K562 (cell line): ENCODE data around the gene NKAPL. TPM values are rescaled to one million over a fixed set of nuclear protein-coding genes. Genes with fewer than 3 reads are reported as not detected.

Experiments
- BHLHE40 ChIP-seq: IDR thresholded peaks from 2 replicates; pipeline ENCODE4 v1.6.1; 2011; ENCODE audit warnings: low read length, improper control_type of control experiment
- EP300 ChIP-seq: IDR thresholded peaks from 2 replicates; pipeline ENCODE4 v1.6.1; 2012; ENCODE audit warnings: low read length, improper control_type of control experiment
- ETV1 ChIP-seq: fragments of 450-650 bp; conservative IDR thresholded peaks from 2 replicates; pipeline ENCODE4 v1.6.1; 2016; ENCODE audit warnings: missing genetic modification characterization, control low read depth, low read depth, missing compliant biosample characterization
- ILK ChIP-seq: fragments of 450-650 bp; IDR thresholded peaks from 2 replicates; pipeline ENCODE4 v1.6.1; 2016; ENCODE audit warnings: missing genetic modification characterization, low read depth, mild to moderate bottlenecking, missing compliant biosample characterization, moderate library complexity, borderline replicate concordance
- JUND ChIP-seq, 2 experiments: IDR thresholded peaks; 2 replicates in 1 of 2; 3 replicates in 1 of 2; pipeline ENCODE4 v1.6.1; 2011; ENCODE audit warnings: borderline replicate concordance in 2 of 2, low read depth in 2 of 2, low read length in 2 of 2, improper control_type of control experiment in 1 of 2, missing biosample characterization in 1 of 2, missing genetic modification characterization in 1 of 2, missing genetic modification reagents in 1 of 2
- RBM22 ChIP-seq: fragments of 200-400 bp; formaldehyde crosslinking; IDR thresholded peaks from 2 replicates; pipeline ENCODE4 v1.6.1; 2018; ENCODE audit warnings: low read length, low read depth; ENCODE audit not compliant: poor library complexity, severe bottlenecking
- TAF1 ChIP-seq: IDR thresholded peaks from 2 replicates; pipeline ENCODE4 v1.6.1; 2011; ENCODE audit warnings: mild to moderate bottlenecking, low read length, moderate library complexity; ENCODE audit not compliant: insufficient read depth, control insufficient read depth, severe bottlenecking; ENCODE audit errors: extremely low read depth
- U2AF1 ChIP-seq: fragments of 200-400 bp; formaldehyde crosslinking; optimal IDR thresholded peaks from 2 replicates; pipeline ENCODE3; 2017; ENCODE audit warnings: mild to moderate bottlenecking, low read depth, low read length, moderate library complexity
- ZKSCAN3 ChIP-seq: fragments of 250-450 bp; sonication (Bioruptor Pico); IDR thresholded peaks from 2 replicates; pipeline ENCODE4 v1.4.0; 2020
- ZNF324 ChIP-seq: fragments of 250-450 bp; sonication (Bioruptor Pico); IDR thresholded peaks from 2 replicates; pipeline ENCODE4 v1.4.0; 2020; ENCODE audit warnings: mild to moderate bottlenecking
- polyA plus RNA-seq, 8 experiments: library from polyadenylated mRNA; depleted of rRNA in 4 of 8; stranded (reverse) in 5 of 8; unstranded in 3 of 8; fragments of >200 nt; fragmentation: Nextera tagmentation in 2 of 8; fragmentation: Illumina TruSeq in 1 of 8; extraction: Ambion mirVana in 2 of 8; extraction: Trizol in 1 of 8; gene quantifications; 2 replicates each; pipeline versions ENCODE4 v1.2.1 to v1.2.3, GENCODE V29; 2011 to 2014; ENCODE audit warnings: inconsistent platforms in 1 of 8, missing spikeins in 1 of 8
- total RNA-seq, 7 experiments: library from RNA; depleted of rRNA in 6 of 7; stranded (reverse); fragments of >200 nt in 6 of 7; fragmentation: Illumina TruSeq in 2 of 7; extraction: Trizol in 2 of 7; gene quantifications; 2 replicates each; pipeline versions ENCODE4 v1.2.1 to v1.2.3, GENCODE V29; 2011 to 2021; ENCODE audit warnings: low replicate concordance in 1 of 7
- TF ChIP-seq, protein P1 (sequence below), 2 experiments: fragments of 450-650 bp in 1 of 2; sonication (generic) in 1 of 2; formaldehyde crosslinking in 1 of 2; IDR thresholded peaks; 2 replicates each; pipeline versions ENCODE4 v1.7.1 to v1.9.0; 2016 to 2022; ENCODE audit warnings: inconsistent platforms in 1 of 2, mild to moderate bottlenecking in 1 of 2, missing genetic modification reagents in 1 of 2
- TF ChIP-seq, protein P2 (sequence below): fragments of 200-800 bp; sonication (Bioruptor generic); IDR thresholded peaks from 2 replicates; pipeline ENCODE4 v1.6.1; 2017; ENCODE audit warnings: missing genetic modification characterization, missing compliant biosample characterization

NKAPL gene
- total and polyA plus RNA-seq, 9 of the 15 experiments (the other 6 are each of a cell fraction or from before 2014, with no cell fraction given), result not detected

DNA sequence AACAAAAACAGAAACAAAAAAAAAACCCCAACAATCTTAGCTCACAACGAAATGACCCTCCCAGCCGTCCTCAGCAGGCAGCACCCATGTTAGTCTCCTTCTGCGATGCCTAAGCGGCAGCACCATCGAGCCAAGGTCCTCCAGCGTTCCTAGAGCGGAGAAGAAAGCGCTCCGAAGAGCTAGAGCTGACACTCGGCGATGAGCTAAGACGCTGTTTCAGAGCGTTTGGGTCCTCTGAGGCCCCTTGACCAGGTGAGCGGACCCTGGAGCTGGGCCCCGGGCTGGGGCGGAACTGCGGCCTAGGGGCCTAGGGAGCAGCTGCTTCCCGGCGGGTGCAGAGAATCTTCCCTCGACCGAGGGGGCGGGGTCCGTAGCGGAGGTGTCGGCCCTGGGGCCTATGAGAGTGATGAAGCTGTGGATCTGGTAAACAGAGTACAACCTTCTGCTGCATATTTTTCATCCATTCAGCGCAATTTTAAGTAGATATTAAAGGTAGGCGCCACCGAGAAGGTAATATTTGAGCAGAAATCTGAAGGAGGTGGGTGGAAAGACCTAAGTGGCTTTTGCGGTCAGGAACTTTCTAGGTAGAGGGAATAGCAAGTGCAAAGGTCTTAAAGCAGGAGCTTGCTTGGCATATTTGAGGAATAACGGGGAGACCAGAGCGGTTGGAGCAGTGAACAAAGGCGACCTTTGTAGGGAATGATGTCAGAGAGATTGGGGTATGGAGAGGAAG is 8.0 kb downstream of the NKAPL start, which contains the start of gene ZSCAN26 (continued):
- TF ChIP-seq, protein P1, sequence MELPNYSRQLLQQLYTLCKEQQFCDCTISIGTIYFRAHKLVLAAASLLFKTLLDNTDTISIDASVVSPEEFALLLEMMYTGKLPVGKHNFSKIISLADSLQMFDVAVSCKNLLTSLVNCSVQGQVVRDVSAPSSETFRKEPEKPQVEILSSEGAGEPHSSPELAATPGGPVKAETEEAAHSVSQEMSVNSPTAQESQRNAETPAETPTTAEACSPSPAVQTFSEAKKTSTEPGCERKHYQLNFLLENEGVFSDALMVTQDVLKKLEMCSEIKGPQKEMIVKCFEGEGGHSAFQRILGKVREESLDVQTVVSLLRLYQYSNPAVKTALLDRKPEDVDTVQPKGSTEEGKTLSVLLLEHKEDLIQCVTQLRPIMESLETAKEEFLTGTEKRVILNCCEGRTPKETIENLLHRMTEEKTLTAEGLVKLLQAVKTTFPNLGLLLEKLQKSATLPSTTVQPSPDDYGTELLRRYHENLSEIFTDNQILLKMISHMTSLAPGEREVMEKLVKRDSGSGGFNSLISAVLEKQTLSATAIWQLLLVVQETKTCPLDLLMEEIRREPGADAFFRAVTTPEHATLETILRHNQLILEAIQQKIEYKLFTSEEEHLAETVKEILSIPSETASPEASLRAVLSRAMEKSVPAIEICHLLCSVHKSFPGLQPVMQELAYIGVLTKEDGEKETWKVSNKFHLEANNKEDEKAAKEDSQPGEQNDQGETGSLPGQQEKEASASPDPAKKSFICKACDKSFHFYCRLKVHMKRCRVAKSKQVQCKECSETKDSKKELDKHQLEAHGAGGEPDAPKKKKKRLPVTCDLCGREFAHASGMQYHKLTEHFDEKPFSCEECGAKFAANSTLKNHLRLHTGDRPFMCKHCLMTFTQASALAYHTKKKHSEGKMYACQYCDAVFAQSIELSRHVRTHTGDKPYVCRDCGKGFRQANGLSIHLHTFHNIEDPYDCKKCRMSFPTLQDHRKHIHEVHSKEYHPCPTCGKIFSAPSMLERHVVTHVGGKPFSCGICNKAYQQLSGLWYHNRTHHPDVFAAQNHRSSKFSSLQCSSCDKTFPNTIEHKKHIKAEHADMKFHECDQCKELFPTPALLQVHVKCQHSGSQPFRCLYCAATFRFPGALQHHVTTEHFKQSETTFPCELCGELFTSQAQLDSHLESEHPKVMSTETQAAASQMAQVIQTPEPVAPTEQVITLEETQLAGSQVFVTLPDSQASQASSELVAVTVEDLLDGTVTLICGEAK (IDR thresholded peaks at IDR 0.05), result peak; percentile 59
- TF ChIP-seq, protein P1 (CRISPR knock-in tag; IDR thresholded peaks at IDR 0.05), result no peak
- no peak for TF ChIP-seq RBM22
- TF ChIP-seq TAF1, result peak; percentile 91
- TF ChIP-seq ZKSCAN3, result no peak
- no peak for TF ChIP-seq ILK
- no peak for TF ChIP-seq BHLHE40
- TF ChIP-seq, protein P2, sequence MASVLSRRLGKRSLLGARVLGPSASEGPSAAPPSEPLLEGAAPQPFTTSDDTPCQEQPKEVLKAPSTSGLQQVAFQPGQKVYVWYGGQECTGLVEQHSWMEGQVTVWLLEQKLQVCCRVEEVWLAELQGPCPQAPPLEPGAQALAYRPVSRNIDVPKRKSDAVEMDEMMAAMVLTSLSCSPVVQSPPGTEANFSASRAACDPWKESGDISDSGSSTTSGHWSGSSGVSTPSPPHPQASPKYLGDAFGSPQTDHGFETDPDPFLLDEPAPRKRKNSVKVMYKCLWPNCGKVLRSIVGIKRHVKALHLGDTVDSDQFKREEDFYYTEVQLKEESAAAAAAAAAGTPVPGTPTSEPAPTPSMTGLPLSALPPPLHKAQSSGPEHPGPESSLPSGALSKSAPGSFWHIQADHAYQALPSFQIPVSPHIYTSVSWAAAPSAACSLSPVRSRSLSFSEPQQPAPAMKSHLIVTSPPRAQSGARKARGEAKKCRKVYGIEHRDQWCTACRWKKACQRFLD (CRISPR knock-in tag), result no peak; the same call in 1 of the 2 replicates
- TF ChIP-seq EP300, result no peak
- no peak for TF ChIP-seq ZNF324 (CRISPR knock-in tag)
- peak; percentile 45; the same call in 1 of the 2 replicates for TF ChIP-seq ETV1 (tag)
- no peak; the same call in 1 of the 2 replicates for TF ChIP-seq JUND (IDR thresholded peaks at IDR 0.05; ENCODE audit: borderline replicate concordance, low read depth, low read length)
- no peak for TF ChIP-seq JUND (tag; IDR thresholded peaks at IDR 0.05; ENCODE audit: borderline replicate concordance, low read depth, low read length)
- TF ChIP-seq U2AF1, result no peak
